ENCODE results near the gene DOCK2. TPM values are rescaled to one million over a fixed set of nuclear protein-coding genes. Genes with fewer than 3 reads are reported as not detected.

The DOCK2 gene
- total and polyA plus RNA-seq, 2 of the 8 experiments (the other 6 are each of a cell fraction or from before 2014, with no cell fraction given), result 3.9 to 5.7 TPM

DNA sequence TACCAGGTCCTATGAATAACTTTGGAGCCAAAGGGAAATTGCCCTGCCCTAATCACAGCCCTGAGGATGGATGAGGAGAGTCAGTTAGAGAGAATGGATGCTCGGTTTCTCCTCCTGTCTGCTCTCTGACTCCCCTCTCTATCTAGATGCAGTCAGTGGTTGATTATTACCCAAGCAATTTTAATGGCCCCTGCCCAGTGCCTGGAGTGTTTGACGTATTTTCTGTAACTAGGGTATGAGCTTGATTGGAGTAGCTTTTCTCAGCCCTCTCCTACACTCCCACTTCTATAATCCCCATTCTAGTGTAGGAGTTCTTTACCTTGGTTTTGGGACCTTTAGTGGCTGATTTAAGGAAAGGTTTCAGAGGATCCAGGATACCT lies 60.4 kb downstream of the DOCK2 start (continued):
- TF ChIP-seq, protein P1, sequence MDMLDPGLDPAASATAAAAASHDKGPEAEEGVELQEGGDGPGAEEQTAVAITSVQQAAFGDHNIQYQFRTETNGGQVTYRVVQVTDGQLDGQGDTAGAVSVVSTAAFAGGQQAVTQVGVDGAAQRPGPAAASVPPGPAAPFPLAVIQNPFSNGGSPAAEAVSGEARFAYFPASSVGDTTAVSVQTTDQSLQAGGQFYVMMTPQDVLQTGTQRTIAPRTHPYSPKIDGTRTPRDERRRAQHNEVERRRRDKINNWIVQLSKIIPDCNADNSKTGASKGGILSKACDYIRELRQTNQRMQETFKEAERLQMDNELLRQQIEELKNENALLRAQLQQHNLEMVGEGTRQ (IDR thresholded peaks at IDR 0.05; ENCODE audit: low read length), result no peak
- TF ChIP-seq KDM4A (IDR thresholded peaks at IDR 0.05; ENCODE audit: low read depth, low read length, severe bottlenecking), result no peak
- TF ChIP-seq CBX8 (IDR thresholded peaks at IDR 0.05; ENCODE audit: borderline replicate concordance, low read depth, low read length), result no peak
